ENCODE data around the gene HMGCS2.

DNA sequence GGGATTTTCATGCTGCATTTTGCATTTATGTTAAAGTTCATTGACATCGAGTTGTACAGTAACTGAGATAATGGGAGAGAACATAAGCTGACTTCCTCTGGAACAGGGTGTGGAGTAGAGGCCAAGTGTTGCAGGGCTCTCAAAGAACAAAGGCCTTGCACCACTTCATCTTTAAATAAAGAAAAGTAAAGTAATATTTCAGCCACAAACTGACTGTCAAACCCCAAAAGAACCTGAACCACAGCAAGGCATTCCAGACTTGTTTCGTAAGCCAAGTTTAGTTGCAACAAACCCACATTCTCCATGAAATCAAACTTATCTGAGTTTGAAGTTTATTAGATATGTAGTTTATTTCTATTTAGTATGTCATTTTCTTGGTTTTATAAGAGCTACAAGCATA, 19.1 kb upstream of the HMGCS2 start:
- TF ChIP-seq, protein P1, sequence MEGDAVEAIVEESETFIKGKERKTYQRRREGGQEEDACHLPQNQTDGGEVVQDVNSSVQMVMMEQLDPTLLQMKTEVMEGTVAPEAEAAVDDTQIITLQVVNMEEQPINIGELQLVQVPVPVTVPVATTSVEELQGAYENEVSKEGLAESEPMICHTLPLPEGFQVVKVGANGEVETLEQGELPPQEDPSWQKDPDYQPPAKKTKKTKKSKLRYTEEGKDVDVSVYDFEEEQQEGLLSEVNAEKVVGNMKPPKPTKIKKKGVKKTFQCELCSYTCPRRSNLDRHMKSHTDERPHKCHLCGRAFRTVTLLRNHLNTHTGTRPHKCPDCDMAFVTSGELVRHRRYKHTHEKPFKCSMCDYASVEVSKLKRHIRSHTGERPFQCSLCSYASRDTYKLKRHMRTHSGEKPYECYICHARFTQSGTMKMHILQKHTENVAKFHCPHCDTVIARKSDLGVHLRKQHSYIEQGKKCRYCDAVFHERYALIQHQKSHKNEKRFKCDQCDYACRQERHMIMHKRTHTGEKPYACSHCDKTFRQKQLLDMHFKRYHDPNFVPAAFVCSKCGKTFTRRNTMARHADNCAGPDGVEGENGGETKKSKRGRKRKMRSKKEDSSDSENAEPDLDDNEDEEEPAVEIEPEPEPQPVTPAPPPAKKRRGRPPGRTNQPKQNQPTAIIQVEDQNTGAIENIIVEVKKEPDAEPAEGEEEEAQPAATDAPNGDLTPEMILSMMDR (IDR thresholded peaks at IDR 0.05) = no peak
- TF ChIP-seq HDAC2 (IDR thresholded peaks at IDR 0.05) (no peak), TP53 (CRISPR knock-in tag; IDR thresholded peaks at IDR 0.05) (no peak), ZSCAN20 (CRISPR knock-in tag; IDR thresholded peaks at IDR 0.05) (no peak)
- TF ChIP-seq, protein P2, sequence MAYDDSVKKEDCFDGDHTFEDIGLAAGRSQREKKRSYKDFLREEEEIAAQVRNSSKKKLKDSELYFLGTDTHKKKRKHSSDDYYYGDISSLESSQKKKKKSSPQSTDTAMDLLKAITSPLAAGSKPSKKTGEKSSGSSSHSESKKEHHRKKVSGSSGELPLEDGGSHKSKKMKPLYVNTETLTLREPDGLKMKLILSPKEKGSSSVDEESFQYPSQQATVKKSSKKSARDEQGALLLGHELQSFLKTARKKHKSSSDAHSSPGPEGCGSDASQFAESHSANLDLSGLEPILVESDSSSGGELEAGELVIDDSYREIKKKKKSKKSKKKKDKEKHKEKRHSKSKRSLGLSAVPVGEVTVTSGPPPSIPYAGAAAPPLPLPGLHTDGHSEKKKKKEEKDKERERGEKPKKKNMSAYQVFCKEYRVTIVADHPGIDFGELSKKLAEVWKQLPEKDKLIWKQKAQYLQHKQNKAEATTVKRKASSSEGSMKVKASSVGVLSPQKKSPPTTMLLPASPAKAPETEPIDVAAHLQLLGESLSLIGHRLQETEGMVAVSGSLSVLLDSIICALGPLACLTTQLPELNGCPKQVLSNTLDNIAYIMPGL (CRISPR knock-in tag; IDR thresholded peaks at IDR 0.05; ENCODE audit: borderline replicate concordance) = no peak
- TF ChIP-seq, protein P3, sequence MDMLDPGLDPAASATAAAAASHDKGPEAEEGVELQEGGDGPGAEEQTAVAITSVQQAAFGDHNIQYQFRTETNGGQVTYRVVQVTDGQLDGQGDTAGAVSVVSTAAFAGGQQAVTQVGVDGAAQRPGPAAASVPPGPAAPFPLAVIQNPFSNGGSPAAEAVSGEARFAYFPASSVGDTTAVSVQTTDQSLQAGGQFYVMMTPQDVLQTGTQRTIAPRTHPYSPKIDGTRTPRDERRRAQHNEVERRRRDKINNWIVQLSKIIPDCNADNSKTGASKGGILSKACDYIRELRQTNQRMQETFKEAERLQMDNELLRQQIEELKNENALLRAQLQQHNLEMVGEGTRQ (IDR thresholded peaks at IDR 0.05) = no peak

Data from A549 (cell line).